ENCODE data around the gene MRM2. TPM values are rescaled to one million over a fixed set of nuclear protein-coding genes. Genes with fewer than 3 reads are reported as not detected.

Gene MRM2
- total RNA-seq, 1 experiment from 2014 or later, result 38.9 TPM

- POLR2A ChIA-PET, result no interaction called here
- no peak for DNase-seq (ENCODE audit: low spot score)
- Mint-ChIP-seq H3K4me3 (no peak overlapping the region), H3K9me3 (no peaks in the 10 kb centered on the region), H3K27me3 (ENCODE audit: low read depth) (no peaks in the 10 kb centered on the region), H3K36me3 (peaks cover 48% of the 10 kb centered on the region), H3K4me1 (peaks cover 4% of the 10 kb centered on the region), H3K27ac (peak overlapping the region; percentile 49; the same call in 1 of the 2 replicates)
- ATAC-seq, result no peak
- no peak for TF ChIP-seq TEAD4 (CRISPR knock-in tag; IDR thresholded peaks at IDR 0.05)
- no peak for TF ChIP-seq JUN (CRISPR knock-in tag; IDR thresholded peaks at IDR 0.05)
- no peak for TF ChIP-seq ATF1 (CRISPR knock-in tag; IDR thresholded peaks at IDR 0.05)
- TF ChIP-seq MXD4 (CRISPR knock-in tag; IDR thresholded peaks at IDR 0.05; ENCODE audit: borderline replicate concordance), result no peak
- TF ChIP-seq ATF3 (CRISPR knock-in tag; conservative IDR thresholded peaks at IDR 0.05), result no peak
- no peak for TF ChIP-seq ARID4B (CRISPR knock-in tag; IDR thresholded peaks at IDR 0.05; ENCODE audit: borderline replicate concordance)
- no peak for TF ChIP-seq HMGA2 (CRISPR knock-in tag; IDR thresholded peaks at IDR 0.05)
- no peak for TF ChIP-seq HMGXB4 (CRISPR knock-in tag; IDR thresholded peaks at IDR 0.05)
- no peak for TF ChIP-seq CTCF (IDR thresholded peaks at IDR 0.05)
- TF ChIP-seq ZNF219 (CRISPR knock-in tag; IDR thresholded peaks at IDR 0.05; ENCODE audit: borderline replicate concordance), result no peak
- TF ChIP-seq ZNF138 (CRISPR knock-in tag; conservative IDR thresholded peaks at IDR 0.05), result no peak
- no peak for TF ChIP-seq SMAD3 (CRISPR knock-in tag; IDR thresholded peaks at IDR 0.05; ENCODE audit: borderline replicate concordance)
- no peak for TF ChIP-seq ZNF232 (CRISPR knock-in tag; IDR thresholded peaks at IDR 0.05)
- TF ChIP-seq PRDM15 (CRISPR knock-in tag; IDR thresholded peaks at IDR 0.05), result no peak
- CTCF ChIA-PET, result no interaction called here
These were observed 14.3 kb downstream of the MRM2 start for GRCh38 chr7:2227699-2228098.

GRCh38 chr7:2225830-2226229, 16.2 kb downstream of the MRM2 start:
- DNase-seq (ENCODE audit: low spot score), result no peak
- ATAC-seq, result no peak
- ChIA-PET CTCF (no interaction called here), POLR2A (no interaction called here)
- H3K27ac Mint-ChIP-seq, result no peak overlapping the region; the same call in 1 of the 2 replicates
- peaks cover 62% of the 10 kb centered on the region for H3K36me3 Mint-ChIP-seq
- no peaks in the 10 kb centered on the region for H3K9me3 Mint-ChIP-seq
- H3K4me3 Mint-ChIP-seq, result no peak overlapping the region
- TF ChIP-seq CREM (CRISPR knock-in tag; IDR thresholded peaks at IDR 0.05) (no peak), MXD4 (CRISPR knock-in tag; IDR thresholded peaks at IDR 0.05; ENCODE audit: borderline replicate concordance) (no peak)
- no peaks in the 10 kb centered on the region for H3K4me1 Mint-ChIP-seq
- H3K27me3 Mint-ChIP-seq (ENCODE audit: low read depth), result no peaks in the 10 kb centered on the region

All from WTC11 (cell line).